GM12891 (cell line): ENCODE data around the gene EFCAB10.

ENCODE experiments used
- POLR2A ChIP-seq: IDR thresholded peaks from 2 replicates; pipeline ENCODE4 v1.6.1; 2011; ENCODE audit warnings: low read depth, low read length, control low read depth
- TAF1 ChIP-seq: IDR thresholded peaks from 2 replicates; pipeline ENCODE4 v1.6.1; 2011; ENCODE audit warnings: low read depth, low read length, control low read depth

DNA sequence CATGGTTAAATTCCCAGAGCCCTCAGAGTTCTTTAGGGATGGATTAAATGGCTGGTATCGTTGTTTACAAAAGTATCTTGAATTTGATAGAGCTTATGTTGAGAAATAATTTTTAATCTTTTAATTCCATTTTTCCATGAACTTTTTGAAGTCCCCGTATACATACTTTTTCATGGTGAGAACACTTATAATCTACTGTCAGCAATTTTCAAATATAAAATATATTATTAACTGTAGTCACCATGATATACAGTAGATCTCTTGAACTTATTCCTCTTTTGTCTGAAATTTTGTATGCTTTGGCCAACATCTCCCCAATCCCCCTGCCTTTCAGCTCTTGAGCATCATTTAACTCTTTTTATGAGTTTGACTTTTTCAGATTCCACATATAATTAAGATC lies 9.4 kb downstream of the EFCAB10 start:
- TF ChIP-seq POLR2A (no peak), TAF1 (no peak)
